Adrenal gland (tissue), 5 donors: ENCODE data around the gene DOK3.

ENCODE experiments used
- POLR2A ChIP-seq, 2 donors: fragments of 450-650 bp; IDR thresholded peaks; one replicate each; pipeline ENCODE4 v1.6.1; 2017; ENCODE audit warnings: antibody characterized with exemption in 2 of 2, mild to moderate bottlenecking in 2 of 2, moderate library complexity in 1 of 2
- TF ChIP-seq, protein P1 (sequence below), 6 experiments: fragments of 450-650 bp in 4 of 6; fragments of 200-600 bp in 2 of 6; sonication (generic) in 1 of 6; IDR thresholded peaks; 1 replicate in 5 of 6; 2 replicates in 1 of 6; pipeline versions ENCODE4 v1.5.1 to v1.8.0; 2016 to 2021; ENCODE audit warnings: antibody characterized with exemption in 6 of 6, mild to moderate bottlenecking in 2 of 6, moderate library complexity in 1 of 6
- donor health status: DM: no; HTN: no; CAD: no.

DNA sequence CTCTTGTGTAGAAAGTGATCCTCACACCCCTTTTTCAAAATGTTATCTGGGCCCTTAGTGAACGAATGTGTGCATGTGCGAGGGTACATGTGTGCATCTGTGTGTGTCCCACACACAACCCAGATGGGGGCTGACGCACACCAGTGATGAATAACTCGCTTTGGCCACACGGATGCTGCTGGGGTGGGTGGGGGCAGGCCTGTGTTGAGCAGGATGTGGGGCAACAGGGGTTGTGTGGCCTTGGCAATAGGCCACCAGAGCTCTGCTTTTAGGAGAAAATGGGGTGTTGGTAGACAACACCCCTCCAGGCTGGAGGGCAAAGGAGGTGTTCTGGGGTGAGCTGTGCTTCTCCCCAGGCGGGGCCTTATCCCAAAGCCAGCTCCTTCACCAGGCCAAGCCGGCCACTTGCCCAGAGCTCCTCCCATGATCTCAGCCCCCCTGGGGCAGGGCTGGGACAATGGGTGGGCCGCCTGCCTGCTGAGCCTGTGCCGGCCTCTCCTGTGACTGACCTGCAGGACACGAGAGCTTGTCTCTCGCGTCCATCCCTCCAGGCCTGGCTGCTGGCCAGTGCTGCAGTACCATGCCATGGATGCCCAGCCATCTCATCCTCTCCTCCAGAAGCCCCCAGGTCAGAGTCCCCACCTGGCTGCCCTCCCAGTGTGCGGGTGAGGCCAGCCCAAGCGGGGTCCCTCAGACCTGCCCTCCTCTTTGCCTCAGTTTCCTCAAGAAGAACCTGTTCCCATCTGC is 37.8 kb downstream of the DOK3 start:
- TF ChIP-seq, protein P1, sequence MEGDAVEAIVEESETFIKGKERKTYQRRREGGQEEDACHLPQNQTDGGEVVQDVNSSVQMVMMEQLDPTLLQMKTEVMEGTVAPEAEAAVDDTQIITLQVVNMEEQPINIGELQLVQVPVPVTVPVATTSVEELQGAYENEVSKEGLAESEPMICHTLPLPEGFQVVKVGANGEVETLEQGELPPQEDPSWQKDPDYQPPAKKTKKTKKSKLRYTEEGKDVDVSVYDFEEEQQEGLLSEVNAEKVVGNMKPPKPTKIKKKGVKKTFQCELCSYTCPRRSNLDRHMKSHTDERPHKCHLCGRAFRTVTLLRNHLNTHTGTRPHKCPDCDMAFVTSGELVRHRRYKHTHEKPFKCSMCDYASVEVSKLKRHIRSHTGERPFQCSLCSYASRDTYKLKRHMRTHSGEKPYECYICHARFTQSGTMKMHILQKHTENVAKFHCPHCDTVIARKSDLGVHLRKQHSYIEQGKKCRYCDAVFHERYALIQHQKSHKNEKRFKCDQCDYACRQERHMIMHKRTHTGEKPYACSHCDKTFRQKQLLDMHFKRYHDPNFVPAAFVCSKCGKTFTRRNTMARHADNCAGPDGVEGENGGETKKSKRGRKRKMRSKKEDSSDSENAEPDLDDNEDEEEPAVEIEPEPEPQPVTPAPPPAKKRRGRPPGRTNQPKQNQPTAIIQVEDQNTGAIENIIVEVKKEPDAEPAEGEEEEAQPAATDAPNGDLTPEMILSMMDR (IDR thresholded peaks at IDR 0.05), result no peak
- no peak for TF ChIP-seq POLR2A (IDR thresholded peaks at IDR 0.05)
